HCT116 (cell line): ENCODE measurements around the gene GABRR3.

Experiments used
- EZH2 ChIP-seq: fragments of 200-600 bp; sonication (generic); IDR thresholded peaks from 2 replicates; pipeline ENCODE4 v1.6.1; 2017; ENCODE audit warnings: antibody characterized with exemption, mixed run types
- FOSL1 ChIP-seq: IDR thresholded peaks from 2 replicates; pipeline ENCODE4 v1.6.1; 2012; ENCODE audit warnings: low read depth
- JUND ChIP-seq: IDR thresholded peaks from 2 replicates; pipeline ENCODE4 v1.6.1; 2012
- POLR2A ChIP-seq: IDR thresholded peaks from 2 replicates; pipeline ENCODE4 v1.7.0; 2011; ENCODE audit warnings: borderline replicate concordance; ENCODE audit not compliant: insufficient read depth, insufficient read length; ENCODE audit errors: extremely low read depth
- POLR2AphosphoS5 ChIP-seq: IDR thresholded peaks from 2 replicates; pipeline ENCODE4 v1.6.1; 2011; ENCODE audit warnings: mild to moderate bottlenecking, low read depth, low read length, moderate library complexity
- RAD21 ChIP-seq: IDR thresholded peaks from 2 replicates; pipeline ENCODE4 v1.6.1; 2012; ENCODE audit warnings: low read depth, mild to moderate bottlenecking
- SIN3A ChIP-seq: IDR thresholded peaks from 2 replicates; pipeline ENCODE4 v1.6.1; 2012; ENCODE audit warnings: low read depth
- SP1 ChIP-seq: IDR thresholded peaks from 2 replicates; pipeline ENCODE4 v1.6.1; 2012; ENCODE audit warnings: low read depth
- SRF ChIP-seq: IDR thresholded peaks from 2 replicates; pipeline ENCODE4 v1.6.1; 2012; ENCODE audit warnings: low read depth
- ZFX ChIP-seq: fragments of 450-650 bp; IDR thresholded peaks from 2 replicates; pipeline ENCODE4 v1.6.1; 2017
- ZNF274 ChIP-seq: fragments of 200-500 bp; sonication (Bioruptor generic); IDR thresholded peaks from 2 replicates; pipeline ENCODE4 v1.6.1; 2014; ENCODE audit warnings: mild to moderate bottlenecking, low read depth, low read length, inconsistent platforms
- TF ChIP-seq, protein P1 (sequence below), 3 experiments: fragments of 200-600 bp in 1 of 3; sonication (generic) in 1 of 3; IDR thresholded peaks in 2 of 3; conservative IDR thresholded peaks in 1 of 3; 2 replicates each; pipeline ENCODE4 v1.5.1; 2012 to 2017; ENCODE audit warnings: low read depth in 2 of 3, low read length in 2 of 3, antibody characterized with exemption in 1 of 3, borderline replicate concordance in 1 of 3, control low read depth in 1 of 3, mild to moderate bottlenecking in 1 of 3, mixed read lengths in 1 of 3, mixed run types in 1 of 3, moderate library complexity in 1 of 3; ENCODE audit not compliant: insufficient read depth in 1 of 3
- TF ChIP-seq, protein P2 (sequence below): IDR thresholded peaks from 2 replicates; pipeline ENCODE4 v1.6.1; 2012; ENCODE audit warnings: low read depth
- TF ChIP-seq, protein P3 (sequence below): IDR thresholded peaks from 2 replicates; pipeline ENCODE4 v1.6.1; 2012

DNA sequence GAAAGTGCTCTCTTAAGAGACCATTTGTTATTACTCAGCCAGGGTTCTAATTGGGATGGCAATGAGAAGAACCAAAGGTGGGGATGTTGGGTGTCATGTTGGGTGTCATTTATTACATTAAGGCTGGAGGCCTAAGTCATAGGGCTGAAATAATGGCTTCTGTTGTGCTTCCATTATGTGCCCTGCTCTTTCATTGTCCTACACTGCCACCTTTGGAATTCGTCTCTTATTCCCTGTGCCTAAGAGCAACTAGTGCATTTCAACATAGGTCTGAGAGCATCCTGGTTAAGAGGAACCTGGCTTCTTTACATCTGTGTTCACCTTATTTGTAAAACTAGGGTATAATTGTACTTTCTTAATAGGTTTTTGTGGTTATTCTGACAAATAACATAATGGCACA is 95.1 kb downstream of the GABRR3 start:
- TF ChIP-seq, protein P1, sequence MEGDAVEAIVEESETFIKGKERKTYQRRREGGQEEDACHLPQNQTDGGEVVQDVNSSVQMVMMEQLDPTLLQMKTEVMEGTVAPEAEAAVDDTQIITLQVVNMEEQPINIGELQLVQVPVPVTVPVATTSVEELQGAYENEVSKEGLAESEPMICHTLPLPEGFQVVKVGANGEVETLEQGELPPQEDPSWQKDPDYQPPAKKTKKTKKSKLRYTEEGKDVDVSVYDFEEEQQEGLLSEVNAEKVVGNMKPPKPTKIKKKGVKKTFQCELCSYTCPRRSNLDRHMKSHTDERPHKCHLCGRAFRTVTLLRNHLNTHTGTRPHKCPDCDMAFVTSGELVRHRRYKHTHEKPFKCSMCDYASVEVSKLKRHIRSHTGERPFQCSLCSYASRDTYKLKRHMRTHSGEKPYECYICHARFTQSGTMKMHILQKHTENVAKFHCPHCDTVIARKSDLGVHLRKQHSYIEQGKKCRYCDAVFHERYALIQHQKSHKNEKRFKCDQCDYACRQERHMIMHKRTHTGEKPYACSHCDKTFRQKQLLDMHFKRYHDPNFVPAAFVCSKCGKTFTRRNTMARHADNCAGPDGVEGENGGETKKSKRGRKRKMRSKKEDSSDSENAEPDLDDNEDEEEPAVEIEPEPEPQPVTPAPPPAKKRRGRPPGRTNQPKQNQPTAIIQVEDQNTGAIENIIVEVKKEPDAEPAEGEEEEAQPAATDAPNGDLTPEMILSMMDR (IDR thresholded peaks at IDR 0.05 in 2 of 3, conservative IDR thresholded peaks at IDR 0.05 in 1 of 3; ENCODE audit: borderline replicate concordance in 1 of 3, insufficient read depth in 1 of 3, low read depth in 2 of 3, low read length in 2 of 3): no peak; a peak in 1 of 6 replicates
- TF ChIP-seq SP1: no peak
- no peak for TF ChIP-seq ZFX
- TF ChIP-seq POLR2A: no peak
- no peak for TF ChIP-seq RAD21
- TF ChIP-seq, protein P2, sequence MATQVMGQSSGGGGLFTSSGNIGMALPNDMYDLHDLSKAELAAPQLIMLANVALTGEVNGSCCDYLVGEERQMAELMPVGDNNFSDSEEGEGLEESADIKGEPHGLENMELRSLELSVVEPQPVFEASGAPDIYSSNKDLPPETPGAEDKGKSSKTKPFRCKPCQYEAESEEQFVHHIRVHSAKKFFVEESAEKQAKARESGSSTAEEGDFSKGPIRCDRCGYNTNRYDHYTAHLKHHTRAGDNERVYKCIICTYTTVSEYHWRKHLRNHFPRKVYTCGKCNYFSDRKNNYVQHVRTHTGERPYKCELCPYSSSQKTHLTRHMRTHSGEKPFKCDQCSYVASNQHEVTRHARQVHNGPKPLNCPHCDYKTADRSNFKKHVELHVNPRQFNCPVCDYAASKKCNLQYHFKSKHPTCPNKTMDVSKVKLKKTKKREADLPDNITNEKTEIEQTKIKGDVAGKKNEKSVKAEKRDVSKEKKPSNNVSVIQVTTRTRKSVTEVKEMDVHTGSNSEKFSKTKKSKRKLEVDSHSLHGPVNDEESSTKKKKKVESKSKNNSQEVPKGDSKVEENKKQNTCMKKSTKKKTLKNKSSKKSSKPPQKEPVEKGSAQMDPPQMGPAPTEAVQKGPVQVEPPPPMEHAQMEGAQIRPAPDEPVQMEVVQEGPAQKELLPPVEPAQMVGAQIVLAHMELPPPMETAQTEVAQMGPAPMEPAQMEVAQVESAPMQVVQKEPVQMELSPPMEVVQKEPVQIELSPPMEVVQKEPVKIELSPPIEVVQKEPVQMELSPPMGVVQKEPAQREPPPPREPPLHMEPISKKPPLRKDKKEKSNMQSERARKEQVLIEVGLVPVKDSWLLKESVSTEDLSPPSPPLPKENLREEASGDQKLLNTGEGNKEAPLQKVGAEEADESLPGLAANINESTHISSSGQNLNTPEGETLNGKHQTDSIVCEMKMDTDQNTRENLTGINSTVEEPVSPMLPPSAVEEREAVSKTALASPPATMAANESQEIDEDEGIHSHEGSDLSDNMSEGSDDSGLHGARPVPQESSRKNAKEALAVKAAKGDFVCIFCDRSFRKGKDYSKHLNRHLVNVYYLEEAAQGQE: no peak
- TF ChIP-seq EZH2: no peak
- TF ChIP-seq, protein P3, sequence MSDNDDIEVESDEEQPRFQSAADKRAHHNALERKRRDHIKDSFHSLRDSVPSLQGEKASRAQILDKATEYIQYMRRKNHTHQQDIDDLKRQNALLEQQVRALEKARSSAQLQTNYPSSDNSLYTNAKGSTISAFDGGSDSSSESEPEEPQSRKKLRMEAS: no peak
- TF ChIP-seq SRF: no peak
- no peak for TF ChIP-seq POLR2AphosphoS5
- TF ChIP-seq JUND: no peak
- TF ChIP-seq ZNF274: no peak
- no peak for TF ChIP-seq FOSL1
- TF ChIP-seq SIN3A: no peak
